ENCODE data around the gene MAMSTR.
"Not testable (repeated sequence)": the region's sequence is repeated elsewhere in the genome, so short reads cannot be mapped to it uniquely, and the experiment has no call there.

The MAMSTR gene, protein sequence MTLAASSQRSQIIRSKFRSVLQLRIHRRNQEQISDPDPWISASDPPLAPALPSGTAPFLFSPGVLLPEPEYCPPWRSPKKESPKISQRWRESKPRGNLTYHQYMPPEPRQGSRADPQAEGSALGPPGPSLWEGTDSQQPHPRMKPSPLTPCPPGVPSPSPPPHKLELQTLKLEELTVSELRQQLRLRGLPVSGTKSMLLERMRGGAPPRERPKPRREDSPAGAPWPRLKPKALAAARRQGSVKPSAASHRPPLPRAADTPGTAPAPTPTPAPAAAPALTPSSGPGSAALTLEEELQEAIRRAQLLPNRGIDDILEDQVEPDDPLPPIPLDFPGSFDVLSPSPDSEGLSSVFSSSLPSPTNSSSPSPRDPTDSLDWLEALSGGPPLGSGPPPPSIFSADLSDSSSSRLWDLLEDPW

DNA sequence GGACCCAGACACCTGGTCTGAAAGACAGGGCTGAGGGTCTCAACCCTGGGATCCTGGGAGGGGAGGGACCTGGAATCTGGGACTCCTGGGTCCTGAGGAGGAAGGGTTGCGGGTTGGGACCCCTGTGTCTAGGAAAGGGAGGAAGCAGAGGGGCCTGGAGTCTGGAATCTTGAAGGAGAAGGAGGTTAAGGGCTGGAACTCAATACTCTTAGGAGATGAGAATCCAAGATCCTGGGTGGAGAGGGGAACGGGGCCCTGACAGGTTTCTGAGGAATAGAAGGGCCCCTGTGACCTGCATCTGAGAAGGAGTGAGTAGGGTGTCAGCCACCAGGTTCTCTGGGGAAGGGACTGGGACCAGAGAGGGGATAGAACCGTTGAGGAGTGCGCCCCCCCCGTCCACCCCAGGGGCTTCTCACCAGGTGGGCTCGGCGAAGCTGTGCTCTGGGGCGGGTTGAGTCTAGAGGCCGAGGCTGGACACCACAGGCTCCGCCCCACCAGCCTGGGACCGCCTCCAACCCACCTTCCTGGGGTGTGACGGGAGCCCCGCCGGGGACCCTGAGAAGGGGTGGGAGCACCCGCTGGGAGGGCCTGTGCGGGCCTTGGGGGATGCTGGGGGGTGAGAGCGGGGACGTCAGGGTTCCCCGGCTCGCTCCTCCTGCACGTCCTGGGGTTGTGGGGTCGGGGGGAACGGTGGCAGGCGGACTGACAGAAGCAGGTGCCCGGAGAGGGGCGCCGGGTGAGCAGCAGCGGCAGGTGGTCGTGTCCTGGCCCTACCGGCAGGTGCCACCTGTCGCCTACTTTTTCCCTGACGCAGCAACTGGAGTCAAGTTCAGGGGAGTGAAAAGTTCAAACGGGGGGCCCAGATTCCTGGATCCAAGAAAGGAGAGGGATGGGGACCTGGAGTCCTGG is at the start of gene MAMSTR:
TSS of gene MAMSTR (minus strand) at position 463 of the 909 bp plus-strand sequence. CDS start 694 bp downstream, outside the sequence.
- no peak for DNase-seq (ENCODE audit: low read depth, low spot score)

DNA sequence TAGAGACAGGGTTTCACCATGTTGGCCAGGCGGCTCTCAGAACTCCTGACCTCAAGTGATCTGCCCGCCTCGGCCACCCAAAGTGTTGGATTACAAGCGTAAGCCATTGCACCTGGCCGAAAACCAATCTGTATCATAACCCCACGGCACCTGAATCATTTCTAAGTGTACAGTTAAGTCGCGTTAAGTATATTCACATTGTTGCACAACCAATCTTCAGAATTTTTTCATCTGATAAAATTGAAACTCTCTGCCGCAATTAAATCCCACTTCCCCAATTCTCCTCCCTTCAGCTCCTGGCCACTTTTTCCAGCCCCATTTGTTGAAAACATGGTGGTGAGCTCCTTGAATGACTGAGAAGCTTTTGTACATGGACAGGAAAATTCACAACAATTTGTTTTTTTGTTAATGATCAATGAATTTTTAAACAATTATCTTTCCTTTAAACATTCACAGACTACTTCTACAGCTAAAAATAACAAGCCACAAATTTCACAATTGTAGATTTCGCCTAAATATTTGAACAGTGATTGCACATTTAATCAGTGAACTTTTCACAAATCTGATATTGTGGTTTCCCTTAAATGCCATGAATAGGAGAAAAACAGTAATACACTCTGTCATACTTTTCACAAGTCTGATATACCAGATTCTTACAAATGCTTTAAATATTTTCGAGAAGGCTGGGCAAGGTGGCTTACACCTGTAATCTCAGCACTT is 49.6 kb upstream of the MAMSTR start:
- no peak for DNase-seq (ENCODE audit: low read depth, low spot score)

DNA sequence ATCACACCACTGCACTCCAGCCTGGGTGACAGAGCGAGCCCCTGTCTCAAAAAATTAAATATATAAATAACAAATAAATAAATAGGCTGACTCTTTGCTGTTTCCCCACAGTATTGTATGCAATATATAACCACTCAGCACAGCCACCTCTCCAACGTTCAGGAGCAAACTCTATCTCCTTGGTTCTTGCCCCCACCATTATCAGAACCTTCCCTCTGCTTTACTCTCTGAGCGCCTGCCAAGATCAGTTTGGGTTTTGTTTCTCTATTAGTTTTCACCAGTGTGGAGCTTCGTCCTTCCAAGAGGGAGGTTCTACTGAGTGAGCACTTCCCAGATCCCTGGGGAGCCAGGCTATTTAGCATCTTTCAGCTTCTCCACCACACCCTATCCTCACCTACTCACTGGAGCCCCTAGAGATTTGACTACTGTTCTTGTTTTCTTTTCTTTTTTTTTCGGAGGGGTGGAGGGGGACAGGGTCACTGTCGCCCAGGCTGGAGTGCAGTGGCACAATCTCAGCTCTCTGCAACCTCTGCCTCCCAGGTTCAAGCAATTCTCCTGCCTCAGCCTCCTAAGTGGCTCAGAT is 48.7 kb upstream of the MAMSTR start:
- not testable (repeated sequence) for DNase-seq (ENCODE audit: low read depth, low spot score)

DNA sequence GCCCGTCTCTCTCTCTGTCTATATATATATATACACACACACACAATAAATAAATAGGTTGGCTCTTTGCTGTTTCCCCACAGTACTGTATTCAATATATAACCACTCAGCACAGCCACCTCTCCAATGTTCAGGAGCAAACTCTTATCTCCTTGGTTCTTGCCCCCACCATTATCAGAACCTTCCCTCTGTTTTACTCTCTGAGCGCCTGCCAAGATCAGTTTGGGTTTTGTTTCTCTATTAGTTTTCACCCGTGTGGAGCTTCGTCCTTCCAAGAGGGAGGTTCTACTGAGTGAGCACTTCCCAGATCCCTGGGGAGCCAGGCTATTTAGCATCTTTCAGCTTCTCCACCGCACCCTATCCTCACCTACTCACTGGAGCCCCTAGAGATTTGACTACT is 46.3 kb upstream of the MAMSTR start:
- not testable (repeated sequence) for DNase-seq (ENCODE audit: low read depth, low spot score)

DNA sequence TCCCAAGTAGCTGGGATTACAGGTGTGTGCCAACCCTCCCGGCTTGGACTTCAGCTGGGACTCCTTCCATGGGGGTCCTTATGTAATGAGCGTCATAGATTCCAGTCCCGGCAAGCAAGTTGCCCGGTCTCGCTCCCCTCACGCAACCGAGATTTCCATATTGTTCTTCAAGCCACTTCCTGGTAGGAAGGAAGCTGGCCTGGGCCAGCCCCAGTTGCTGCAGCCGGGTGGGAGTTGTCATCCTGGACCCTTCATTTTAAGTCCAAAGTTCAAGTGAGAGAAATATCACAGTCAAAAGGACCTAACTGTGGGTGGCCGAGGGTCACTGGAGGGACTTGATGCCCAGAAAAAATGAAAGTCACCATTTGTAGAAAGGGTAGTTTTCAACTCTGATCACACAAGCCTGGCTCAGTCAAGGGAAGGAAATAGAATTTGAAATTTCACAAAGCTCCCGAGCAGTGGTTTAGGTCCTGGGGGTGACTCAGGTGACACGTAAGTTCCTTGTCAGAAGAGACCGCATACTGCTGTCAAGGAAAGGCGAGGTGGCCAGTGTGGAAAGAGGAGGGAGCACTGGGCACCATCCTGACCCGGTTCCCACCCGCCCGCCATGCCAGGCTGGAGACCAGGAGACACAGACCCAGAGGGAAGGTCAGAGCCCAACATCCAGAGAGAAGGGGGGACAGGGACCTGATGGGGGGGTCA is 41.1 kb upstream of the MAMSTR start:
- no peak for DNase-seq (ENCODE audit: low read depth, low spot score)

DNA sequence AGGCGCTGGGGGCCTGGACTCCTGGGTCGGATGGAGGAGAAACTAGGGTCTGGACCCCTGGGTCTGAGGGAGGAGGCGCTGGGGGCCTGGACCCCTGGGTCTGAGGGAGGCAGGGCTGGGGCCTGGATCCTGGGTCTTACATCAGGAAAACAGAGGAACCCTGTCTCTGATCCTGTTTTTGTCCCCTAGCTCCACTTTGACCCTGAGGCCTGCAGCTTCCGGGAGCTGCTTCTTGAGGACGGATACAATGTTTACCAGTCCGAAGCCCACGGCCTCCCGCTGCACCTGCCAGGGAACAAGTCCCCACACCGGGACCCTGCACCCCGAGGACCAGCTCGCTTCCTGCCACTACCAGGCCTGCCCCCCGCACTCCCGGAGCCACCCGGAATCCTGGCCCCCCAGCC is 38.2 kb upstream of the MAMSTR start:
- DNase-seq (ENCODE audit: low read depth, low spot score), result no peak

DNA sequence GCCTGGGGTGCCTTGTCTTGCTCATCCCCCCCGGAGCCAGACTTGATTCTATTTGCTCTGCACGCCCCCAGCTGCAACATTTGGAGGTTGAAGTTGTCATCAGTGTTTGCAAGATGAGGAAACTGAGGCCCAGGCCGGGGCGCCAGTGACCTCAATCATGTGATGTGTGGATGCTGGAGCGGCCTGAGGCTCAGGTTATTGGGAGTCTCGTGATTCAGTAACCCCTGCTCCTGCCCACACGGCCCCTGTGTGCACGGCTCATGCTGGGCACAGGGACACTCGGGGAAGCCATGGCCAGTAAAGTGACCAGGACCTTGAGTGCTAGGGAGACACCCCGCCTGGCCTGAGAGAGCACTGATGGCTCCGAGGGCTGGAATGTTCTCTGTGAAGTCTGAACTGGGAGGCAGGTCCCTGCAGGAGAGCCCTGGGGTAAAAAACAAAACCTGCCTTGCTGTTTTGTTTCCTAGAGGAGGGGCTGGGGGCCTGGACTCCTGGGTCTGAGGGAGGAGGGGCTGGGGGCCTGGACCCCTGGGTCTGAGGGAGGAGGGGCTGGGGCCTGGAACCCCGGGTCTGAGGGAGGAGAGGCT is 37.7 kb upstream of the MAMSTR start:
- DNase-seq (ENCODE audit: low read depth, low spot score), result no peak

DNA sequence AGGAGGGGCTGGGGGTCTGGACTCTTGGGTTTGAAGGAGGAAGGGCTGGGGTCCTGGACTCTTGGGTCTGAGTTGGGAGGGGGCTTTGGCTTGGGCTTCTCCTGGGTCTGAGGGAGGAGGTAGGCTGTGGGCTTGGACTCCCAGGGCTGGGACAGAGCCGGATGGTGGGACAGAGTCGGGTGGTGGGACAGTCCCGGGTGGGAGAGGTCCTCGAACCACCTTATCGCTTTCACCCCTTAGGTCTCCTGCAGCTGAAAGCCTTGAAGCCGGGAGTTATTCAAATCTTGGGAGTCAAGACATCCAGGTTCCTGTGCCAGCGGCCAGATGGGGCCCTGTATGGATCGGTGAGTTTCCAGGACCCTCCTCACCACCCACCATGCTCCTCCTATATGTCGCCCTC is 37.2 kb upstream of the MAMSTR start:
- DNase-seq (ENCODE audit: low read depth, low spot score), result no peak

DNA sequence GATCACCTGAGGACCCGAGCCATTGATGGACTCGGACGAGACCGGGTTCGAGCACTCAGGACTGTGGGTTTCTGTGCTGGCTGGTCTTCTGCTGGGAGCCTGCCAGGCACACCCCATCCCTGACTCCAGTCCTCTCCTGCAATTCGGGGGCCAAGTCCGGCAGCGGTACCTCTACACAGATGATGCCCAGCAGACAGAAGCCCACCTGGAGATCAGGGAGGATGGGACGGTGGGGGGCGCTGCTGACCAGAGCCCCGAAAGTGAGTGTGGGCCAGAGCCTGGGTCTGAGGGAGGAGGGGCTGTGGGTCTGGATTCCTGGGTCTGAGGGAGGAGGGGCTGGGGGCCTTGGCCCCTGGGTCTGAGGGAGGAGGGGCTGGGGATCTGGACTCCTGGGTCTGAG is 36.7 kb upstream of the MAMSTR start:
- DNase-seq (ENCODE audit: low read depth, low spot score), result no peak

DNA sequence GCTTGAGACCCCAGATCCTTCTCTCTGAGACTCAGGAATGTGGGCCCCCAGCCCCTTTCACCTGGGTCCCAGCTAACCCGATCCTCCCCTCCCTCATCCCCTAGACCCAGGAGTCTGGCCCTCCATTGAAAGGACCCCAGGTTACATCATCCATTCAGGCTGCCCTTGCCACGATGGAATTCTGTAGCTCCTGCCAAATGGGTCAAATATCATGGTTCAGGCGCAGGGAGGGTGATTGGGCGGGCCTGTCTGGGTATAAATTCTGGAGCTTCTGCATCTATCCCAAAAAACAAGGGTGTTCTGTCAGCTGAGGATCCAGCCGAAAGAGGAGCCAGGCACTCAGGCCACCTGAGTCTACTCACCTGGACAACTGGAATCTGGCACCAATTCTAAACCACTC is 36.3 kb upstream of the MAMSTR start:
- no peak for DNase-seq (ENCODE audit: low read depth, low spot score)

DNA sequence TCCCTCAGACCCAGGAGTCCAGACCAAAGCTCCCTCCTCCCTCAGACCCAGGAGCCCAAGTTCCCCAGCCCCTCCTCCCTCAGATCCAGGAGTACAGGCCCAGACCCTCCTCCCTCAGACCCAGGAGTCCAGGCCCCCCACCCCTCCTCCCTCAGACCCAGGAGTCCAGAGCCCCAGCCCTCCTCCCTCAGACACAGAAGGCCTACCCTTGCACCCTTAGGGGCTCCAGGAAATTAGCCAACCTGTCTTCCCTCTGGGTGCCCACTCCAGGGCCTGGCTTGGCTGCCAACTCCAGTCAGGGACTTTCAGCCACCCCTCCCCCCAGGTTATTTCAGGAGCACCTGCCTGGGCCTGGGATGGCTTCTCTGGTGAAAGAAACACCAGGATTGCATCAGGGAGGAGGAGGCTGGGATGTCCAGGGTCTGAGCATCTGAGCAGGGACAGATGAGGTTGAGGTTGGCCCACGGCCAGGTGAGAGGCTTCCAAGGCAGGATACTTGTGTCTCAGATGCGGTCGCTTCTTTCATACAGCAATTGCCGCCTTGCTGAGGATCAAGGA is 35.6 kb upstream of the MAMSTR start, which contains the start of gene FGF21:
TSS of gene FGF21 (plus strand) at position 441 of the 558 bp plus-strand sequence. CDS start 713 bp downstream, outside the sequence.
- no peak for DNase-seq (ENCODE audit: low read depth, low spot score)

DNA sequence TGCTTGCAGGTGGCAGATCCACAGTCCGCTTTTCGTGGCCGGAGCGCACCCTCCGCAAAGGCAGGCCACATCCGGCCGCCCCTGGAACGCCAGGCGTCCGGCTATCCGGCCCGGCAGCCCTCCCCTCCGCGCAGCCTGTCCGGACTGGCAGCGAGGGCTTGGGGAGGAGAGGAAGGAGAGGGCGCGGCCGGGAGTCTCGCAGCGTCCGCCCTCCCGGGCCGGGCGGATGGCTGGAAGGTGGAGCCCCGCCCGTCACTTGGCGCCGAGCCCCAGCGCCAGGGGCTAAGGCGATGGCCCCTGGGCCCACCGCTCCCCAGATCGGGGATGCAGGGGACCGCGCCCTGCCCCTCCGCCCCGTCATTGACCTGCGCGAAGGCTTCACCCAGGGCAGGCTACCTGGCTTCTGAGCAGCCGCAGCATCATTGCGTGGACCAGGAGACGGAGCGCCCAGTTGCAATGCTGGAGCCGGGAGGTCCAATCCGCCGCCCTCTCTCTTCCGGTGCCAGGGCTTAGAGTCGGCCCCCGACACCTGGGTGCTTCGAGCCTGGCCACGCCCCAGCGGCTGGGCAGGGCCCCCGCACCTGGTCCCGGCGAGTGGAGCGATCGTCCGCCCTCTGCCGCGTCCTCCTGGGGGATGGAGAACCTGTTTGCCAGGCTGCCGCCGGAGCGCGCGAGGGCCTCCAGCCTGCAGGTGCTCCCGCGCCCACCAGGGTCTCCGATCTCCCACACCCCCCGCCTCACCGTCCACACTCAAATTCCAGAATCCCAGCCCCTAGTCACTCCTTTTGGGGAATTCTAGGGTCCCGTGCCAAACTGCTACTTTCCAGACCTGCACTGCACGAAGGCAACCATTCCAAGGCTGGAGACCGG is 33.2 kb upstream of the MAMSTR start, which contains the start of gene FUT1:
TSS of gene FUT1 (minus strand) at position 146 of the 870 bp plus-strand sequence. CDS start 1,360 bp downstream, outside the sequence.
- no peak for DNase-seq (ENCODE audit: low read depth, low spot score)

DNA sequence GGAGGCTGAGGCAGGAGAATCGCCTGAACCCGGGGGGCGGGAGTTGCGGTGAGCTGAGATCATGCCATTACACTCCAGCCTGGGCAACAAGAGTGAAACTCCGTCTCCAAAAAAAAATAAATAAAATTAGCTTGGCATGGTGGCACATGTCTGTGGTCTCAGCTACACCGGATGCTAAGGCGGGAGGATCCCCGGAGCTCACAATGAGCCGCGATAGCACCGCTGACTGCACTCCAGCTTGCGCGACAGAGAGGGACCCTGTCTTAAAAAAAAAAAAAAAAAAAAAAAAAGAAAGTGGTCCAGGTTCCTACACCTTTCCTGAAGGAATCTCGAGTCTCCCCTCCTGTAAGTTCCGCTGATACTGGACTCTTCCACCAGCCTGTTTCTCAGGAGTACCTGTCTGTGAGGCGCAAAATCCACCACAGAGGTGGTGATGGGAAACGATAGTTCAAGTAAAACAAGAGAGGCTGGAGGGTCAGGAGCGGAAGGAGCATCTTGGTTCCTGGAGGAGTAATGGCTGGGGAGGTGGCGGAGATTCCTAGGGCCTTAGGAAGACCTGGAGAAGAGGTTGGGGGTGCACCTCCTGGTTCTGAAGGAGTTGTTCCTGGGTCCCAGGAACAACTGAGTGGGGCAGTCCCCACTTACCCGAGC is 32.4 kb upstream of the MAMSTR start:
- DNase-seq (ENCODE audit: low read depth, low spot score), result no peak

DNA sequence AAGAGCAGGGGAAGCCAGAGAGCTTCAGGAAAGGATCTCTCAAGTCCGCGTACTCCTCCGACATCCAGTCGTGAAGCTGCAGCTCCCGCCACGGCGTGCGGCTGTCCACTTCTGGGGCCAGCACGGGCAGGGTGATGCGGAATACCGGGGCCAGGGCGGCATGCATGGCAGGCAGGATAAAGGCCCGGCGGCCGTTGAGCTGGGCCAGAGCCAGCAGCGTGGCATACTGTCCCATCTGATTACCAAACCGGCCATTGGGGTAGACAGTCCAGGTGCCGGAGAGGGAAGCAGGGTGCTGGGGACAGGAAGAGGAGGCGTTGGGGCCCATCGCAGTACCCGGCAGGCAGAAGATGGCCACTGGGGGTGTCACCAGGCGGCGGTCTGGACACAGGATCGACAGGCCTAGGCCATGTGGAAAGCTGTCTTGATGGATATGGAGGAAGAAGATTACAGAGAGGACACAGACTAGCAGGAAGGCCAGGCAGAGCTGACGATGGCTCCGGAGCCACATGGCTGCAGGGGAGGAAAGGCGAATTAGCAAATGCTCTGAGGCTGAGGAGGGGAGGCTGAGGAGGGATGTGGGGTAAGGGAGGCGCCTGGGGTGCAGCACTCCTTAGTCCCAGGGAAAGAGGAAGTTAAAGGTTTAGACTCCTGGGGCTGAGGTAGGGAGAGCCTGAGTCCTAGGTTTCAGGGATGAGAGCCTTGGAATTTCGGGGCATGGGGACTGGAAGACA is 31.4 kb upstream of the MAMSTR start:
- no peak for DNase-seq (ENCODE audit: low read depth, low spot score)

DNA sequence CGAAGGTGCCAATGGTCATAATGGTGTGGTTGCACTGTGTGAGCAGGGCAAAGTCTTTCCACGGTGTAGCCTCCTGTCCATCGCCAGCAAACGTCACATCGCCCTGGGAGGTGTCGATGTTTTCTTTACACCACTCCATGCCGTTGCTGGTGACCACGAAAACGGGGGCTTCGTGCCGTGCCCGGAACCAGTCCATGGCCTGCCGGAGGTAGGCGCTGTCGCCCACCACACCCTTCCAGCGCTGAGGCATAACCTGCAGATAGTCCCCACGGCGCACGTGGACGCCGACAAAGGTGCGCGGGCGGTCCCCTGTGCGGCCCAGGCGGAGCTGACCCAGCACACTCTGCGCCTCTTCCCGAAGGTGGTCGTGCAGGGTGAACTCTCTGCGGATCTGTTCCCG is 30.8 kb upstream of the MAMSTR start:
- no peak for DNase-seq (ENCODE audit: low read depth, low spot score)

DNA sequence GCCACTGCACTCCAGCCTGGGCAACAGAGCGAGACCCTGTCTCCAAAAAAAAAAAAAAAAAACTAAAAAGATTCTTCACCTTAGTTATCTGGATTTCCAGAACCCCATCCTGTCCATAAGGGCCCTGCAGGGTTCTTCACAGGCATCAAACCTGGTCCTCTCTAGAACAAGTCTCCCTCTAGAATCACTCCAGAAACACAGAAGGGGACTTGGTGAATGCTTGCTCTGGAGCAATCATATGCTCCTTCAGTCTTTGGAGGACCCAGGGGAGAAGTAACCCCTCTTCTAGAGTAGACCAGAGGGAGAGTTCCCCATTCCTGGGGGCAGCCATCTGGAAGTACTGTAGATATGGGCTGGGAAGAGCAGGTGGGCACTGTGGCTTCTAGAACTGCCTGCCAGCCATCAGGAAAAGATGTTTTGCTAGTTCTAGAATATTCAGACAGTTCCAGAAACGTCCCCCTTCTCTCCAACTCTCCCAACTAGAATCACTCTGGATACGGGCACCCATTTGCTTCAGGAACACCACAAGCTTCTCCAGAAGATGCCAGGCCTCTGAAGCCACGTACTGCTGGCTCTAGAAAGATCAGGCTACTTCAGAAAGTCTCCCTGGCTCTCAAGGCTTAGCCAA is 30.2 kb upstream of the MAMSTR start:
- DNase-seq (ENCODE audit: low read depth, low spot score), result no peak
